HFF-Myc (cell line): ENCODE results near the gene VENTX.

Source experiments
- DNase-seq: peaks from one replicate; pipeline ENCODE4 v3.0.0-alpha.2; 2011; ENCODE audit warnings: low read depth; ENCODE audit errors: extremely low read depth
- H3K4me3 ChIP-seq: replicated peaks from 2 replicates; pipeline ENCODE4 v1.5.1; 2011; ENCODE audit warnings: low read depth, mild to moderate bottlenecking, control low read depth, low read length
- CTCF ChIP-seq: IDR thresholded peaks from 2 replicates; pipeline ENCODE4 v1.5.1; 2012; ENCODE audit warnings: mild to moderate bottlenecking, low read depth, low read length, control low read depth; ENCODE audit errors: missing control alignments

Gene VENTX

GRCh38 chr10:133194151-133194550 lies 43.5 kb upstream of the VENTX start:
- H3K4me3 ChIP-seq = no peak overlapping the region
- no peak for DNase-seq
- no peak for TF ChIP-seq CTCF

DNA sequence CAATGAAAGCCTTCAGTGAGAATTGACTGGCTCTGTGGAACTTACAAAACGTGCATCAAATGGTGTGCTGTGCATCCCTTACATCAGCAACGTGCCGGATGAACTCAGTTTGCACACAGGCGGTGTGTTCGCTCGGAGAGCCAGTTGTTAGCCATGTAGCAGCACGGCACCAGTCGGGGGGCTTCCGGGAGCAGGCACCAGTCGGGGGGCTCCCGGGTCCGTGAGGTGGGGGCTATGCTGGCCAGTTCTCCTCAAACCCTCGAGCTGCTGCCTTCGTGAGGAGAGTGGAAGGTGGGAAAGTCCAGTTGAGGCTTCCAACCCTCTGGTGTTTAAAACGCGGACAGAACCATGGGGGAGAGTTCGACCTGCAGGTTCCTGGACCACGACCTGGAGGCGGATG lies 42.6 kb upstream of the VENTX start:
- H3K4me3 ChIP-seq = no peak overlapping the region
- no peak for DNase-seq
- no peak for TF ChIP-seq CTCF

DNA sequence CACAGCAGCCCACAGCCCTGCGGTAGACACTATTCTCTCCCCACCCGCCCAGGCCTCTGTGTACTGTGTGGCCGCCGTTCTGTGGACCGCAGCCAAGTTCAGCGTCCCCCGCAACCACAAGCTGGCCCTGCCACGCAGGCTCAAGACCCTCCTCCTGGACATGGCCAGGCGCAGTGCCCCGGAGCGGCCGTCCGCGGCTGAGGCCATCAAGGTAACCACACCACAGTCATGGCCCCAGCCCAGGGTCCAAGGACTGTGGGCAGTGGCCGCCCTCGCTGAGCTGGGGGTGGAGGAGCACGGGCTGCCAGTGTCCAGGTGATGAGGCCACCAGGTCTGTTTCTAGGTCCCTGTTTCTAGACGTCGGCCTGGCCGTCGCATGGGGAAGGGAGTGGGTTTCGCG lies 42.0 kb upstream of the VENTX start:
- H3K4me3 ChIP-seq = no peak overlapping the region
- no peak for TF ChIP-seq CTCF
- no peak for DNase-seq

GRCh38 chr10:133196221-133196915 lies 41.3 kb upstream of the VENTX start:
- no peak for TF ChIP-seq CTCF
- no peak for DNase-seq
- H3K4me3 ChIP-seq = no peak overlapping the region

DNA sequence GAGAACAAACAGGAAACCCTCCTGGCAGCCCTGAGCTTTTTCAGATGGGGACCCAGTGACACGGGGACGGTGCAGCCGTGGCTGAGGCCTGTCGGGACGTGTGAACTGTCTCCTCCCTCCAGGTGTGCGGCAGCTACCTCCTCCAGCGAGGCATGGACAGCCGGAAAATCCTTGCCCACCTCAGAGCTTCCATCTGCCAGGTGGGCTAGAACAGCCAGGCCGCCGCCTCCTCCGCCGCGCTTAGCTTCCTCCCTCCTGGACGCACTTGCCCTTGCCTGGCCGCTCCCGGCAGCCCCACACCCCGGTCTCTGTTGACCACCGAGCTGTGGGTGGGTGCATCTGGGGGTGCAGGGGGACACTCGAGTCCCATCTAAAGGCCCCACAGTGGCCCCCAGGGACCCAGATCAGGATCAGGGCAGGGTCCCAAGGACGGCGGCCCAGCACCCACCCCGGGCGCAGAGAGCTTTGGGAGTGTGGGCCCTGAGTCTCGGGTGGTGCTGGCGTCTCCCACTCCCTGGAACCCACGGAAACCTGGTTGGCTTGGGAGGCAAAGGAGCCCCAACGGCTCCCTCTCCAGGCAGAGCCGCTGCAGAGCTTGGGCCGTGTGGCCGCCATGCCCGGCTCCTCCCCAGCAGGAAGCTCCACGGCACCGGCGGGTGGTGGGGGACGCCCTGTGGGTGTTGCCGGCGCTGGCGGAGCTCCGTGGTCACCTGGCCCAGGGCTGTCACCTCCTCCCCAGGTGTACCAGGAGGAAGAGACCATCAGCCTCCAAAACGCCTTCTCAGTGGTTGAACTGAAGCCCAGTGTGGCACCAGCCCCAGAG lies 40.5 kb upstream of the VENTX start:
- H3K4me3 ChIP-seq = no peak overlapping the region
- TF ChIP-seq CTCF = no peak
- no peak for DNase-seq

DNA sequence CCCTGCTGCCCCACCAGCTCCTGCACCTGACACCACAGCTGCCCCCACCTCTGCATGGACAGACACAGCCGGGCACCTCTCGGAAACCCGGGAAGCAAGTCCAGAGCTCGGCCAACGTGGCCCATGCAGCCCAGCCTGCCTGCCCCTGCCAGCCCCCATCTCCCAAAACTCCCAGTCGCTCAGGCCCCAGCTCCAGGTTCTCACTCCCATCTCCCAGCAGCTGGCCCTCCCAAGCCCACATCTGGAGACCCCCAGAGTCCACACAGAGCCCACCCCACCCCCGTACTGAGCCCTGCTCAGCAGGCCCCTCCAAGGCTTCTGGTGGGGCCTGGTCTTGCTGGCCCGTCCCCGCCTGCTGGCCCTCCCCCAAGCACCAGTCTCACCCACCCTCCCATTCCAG lies 39.9 kb upstream of the VENTX start:
- TF ChIP-seq CTCF = no peak
- no peak for DNase-seq
- H3K4me3 ChIP-seq = no peak overlapping the region
